Upper lobe of left lung (tissue), 6 donors: ENCODE measurements around the gene SLC25A21. TPM values are rescaled to one million over a fixed set of nuclear protein-coding genes. Genes with fewer than 3 reads are reported as not detected.

ENCODE experiments used
- ATAC-seq, 2 donors: fragments of 200-7000 bp; cut with Tn5 transposase; one replicate each; pipeline ENCODE4 v1.9.1; 2022; ENCODE audit warnings: mild to moderate bottlenecking in 2 of 2, moderate library complexity in 2 of 2; ENCODE audit not compliant: low FRiP score in 2 of 2
- DNase-seq, 2 donors: peaks; one replicate each; pipeline ENCODE4 v3.0.0-alpha.2; 2019 to 2020
- H3K27ac ChIP-seq, 4 donors: fragments of 200-600 bp; sonication (generic); one replicate each; pipeline ENCODE4 v1.5.1; 2016 to 2019
- H3K27me3 ChIP-seq, 4 donors: fragments of 200-600 bp; sonication (generic); one replicate each; pipeline ENCODE4 v1.5.1; 2017 to 2019
- H3K36me3 ChIP-seq, 4 donors: fragments of 200-600 bp; sonication (generic); one replicate each; pipeline ENCODE4 v1.5.1; 2016 to 2019
- H3K4me1 ChIP-seq, 4 donors: fragments of 200-600 bp; sonication (generic); one replicate each; pipeline ENCODE4 v1.5.1; 2018 to 2019
- H3K4me3 ChIP-seq, 4 donors: fragments of 200-600 bp; sonication (generic); one replicate each; pipeline ENCODE4 v1.5.1; 2017 to 2019; ENCODE audit warnings: mild to moderate bottlenecking in 2 of 4, moderate library complexity in 1 of 4
- H3K9me3 ChIP-seq, 4 donors: fragments of 200-600 bp; sonication (generic); one replicate each; pipeline ENCODE4 v1.5.1; 2018 to 2019
- CTCF ChIP-seq, 6 experiments: fragments of 450-650 bp in 4 of 6; fragments of 200-600 bp in 2 of 6; sonication (generic) in 2 of 6; IDR thresholded peaks; one replicate each; pipeline ENCODE4 v1.5.1; 2016 to 2019; ENCODE audit warnings: antibody characterized with exemption in 6 of 6
- EP300 ChIP-seq, 4 donors: sonication (generic); formaldehyde crosslinking; IDR thresholded peaks; one replicate each; pipeline ENCODE4 v1.5.1; 2017; ENCODE audit warnings: antibody characterized with exemption in 4 of 4, control low read depth in 2 of 4
- POLR2A ChIP-seq, 4 donors: fragments of 450-650 bp; IDR thresholded peaks; one replicate each; pipeline ENCODE4 v1.5.1; 2016 to 2017; ENCODE audit warnings: antibody characterized with exemption in 4 of 4, mild to moderate bottlenecking in 2 of 4
- POLR2AphosphoS5 ChIP-seq, 2 donors: sonication (generic); formaldehyde crosslinking; IDR thresholded peaks; one replicate each; pipeline ENCODE4 v1.5.1; 2017; ENCODE audit warnings: antibody characterized with exemption in 2 of 2
- WGBS, 2 donors: methylation state at CpG; one replicate each; pipeline ENCODE4 v1.1.5; 2017 to 2018; 5-methylcytosine and 5-hydroxymethylcytosine counted together
- total RNA-seq, 6 donors: library from RNA; depleted of rRNA in 4 of 6; stranded (reverse); fragments of >200 nt in 4 of 6; gene quantifications; one replicate each; pipeline versions ENCODE4 v1.1.0 to v1.2.1, GENCODE V29; 2016 to 2021
- donor health status: DM: no; HTN: no; CAD: no; lungs with moderate emphysema.
- donor health status: DM: no; HTN: yes; CAD: no; lungs with severe emphysema.

SLC25A21 gene
- total RNA-seq, 6 donors from 2014 or later, result 0.15 to 1.7 (median 0.30) TPM; not detected in 3

GRCh38 chr14:36672095-36672494 lies 500.3 kb downstream of the SLC25A21 start:
- peaks cover 0 to 5% (median 0%) of the 10 kb centered on the region in 4 donors for H3K27me3 ChIP-seq
- no peak overlapping the region for H3K27ac ChIP-seq
- H3K9me3 ChIP-seq, result no peaks in the 10 kb centered on the region
- H3K4me3 ChIP-seq, result no peak overlapping the region
- ATAC-seq (no peak), DNase-seq (no peak)
- WGBS, 2 donors, result 75 to 83% methylated on average over 4 of the region's 4 CpGs
- H3K4me1 ChIP-seq, result peaks cover 0 to under 1% (median 0%) of the 10 kb centered on the region in 4 donors
- H3K36me3 ChIP-seq, result no peaks in the 10 kb centered on the region
- TF ChIP-seq EP300 (IDR thresholded peaks at IDR 0.05), result no peak
- no peak for TF ChIP-seq CTCF (IDR thresholded peaks at IDR 0.05)

DNA sequence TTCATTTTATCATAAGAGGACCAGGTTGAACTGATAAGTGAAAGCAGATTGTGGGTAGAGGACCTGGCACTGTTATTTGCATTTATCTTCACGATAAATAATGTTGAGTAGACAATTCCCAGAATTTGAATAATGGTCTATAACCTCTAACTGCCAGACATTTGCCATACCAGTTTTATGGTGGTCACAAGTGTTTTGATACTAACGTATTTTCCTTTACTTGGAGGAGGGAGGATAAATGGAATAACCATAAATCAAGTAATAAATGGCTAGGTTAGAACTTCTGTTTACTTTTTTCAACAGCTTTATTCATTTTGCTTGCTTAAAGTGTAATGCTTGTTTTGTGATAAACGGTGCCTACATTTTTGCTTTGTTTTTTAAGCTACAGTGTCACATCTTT lies 501.3 kb downstream of the SLC25A21 start:
- Histone ChIP-seq H3K4me3 (no peak overlapping the region), H3K27me3 (peaks cover 0 to 15% (median 8%) of the 10 kb centered on the region in 4 donors), H3K9me3 (no peaks in the 10 kb centered on the region), H3K27ac (no peak overlapping the region), H3K4me1 (peaks cover 7 to 10% (median 8%) of the 10 kb centered on the region in 4 donors), H3K36me3 (no peaks in the 10 kb centered on the region)
- no peak for DNase-seq
- ATAC-seq, result no peak
- 65 to 71% methylated on average over 3 of the region's 3 CpGs for WGBS, 2 donors
- TF ChIP-seq EP300 (IDR thresholded peaks at IDR 0.05) (no peak), CTCF (IDR thresholded peaks at IDR 0.05) (no peak), POLR2AphosphoS5 (IDR thresholded peaks at IDR 0.05) (no peak), POLR2A (IDR thresholded peaks at IDR 0.05) (no peak)

DNA sequence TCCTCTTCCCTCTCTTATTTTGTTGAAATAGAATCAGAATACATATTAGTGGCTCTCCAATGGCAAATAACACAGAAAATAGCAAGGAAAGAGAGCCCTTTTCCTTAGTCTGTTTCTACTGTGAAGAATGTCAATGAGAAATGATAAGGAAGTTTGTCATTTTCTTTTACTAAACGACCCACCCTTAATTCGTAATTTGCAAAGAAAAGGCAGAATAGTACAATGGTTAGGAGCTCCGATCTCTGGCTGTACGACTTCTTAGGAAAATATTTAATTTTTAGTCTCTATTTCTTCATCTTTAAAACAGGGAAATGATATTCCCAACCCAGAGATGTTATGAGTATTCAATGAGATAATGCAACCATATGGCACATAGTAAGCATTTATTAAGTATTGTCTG lies 504.7 kb downstream of the SLC25A21 start:
- ATAC-seq (no peak), DNase-seq (no peak)
- Histone ChIP-seq H3K4me3 (no peak overlapping the region), H3K4me1 (peaks cover 15 to 30% (median 29%) of the 10 kb centered on the region in 4 donors), H3K36me3 (no peaks in the 10 kb centered on the region), H3K9me3 (no peaks in the 10 kb centered on the region), H3K27ac (no peak overlapping the region), H3K27me3 (peaks cover 0 to 46% (median 24%) of the 10 kb centered on the region in 4 donors)
- TF ChIP-seq POLR2A (IDR thresholded peaks at IDR 0.05) (no peak), POLR2AphosphoS5 (IDR thresholded peaks at IDR 0.05) (no peak), CTCF (IDR thresholded peaks at IDR 0.05) (no peak), EP300 (IDR thresholded peaks at IDR 0.05) (no peak)
- 27 to 31% methylated on average over 4 of the region's 4 CpGs for WGBS, 2 donors

- DNase-seq (peak in 1 of 2 donors; percentile 80), ATAC-seq (no peak)
- Histone ChIP-seq H3K4me3 (no peak overlapping the region), H3K9me3 (no peaks in the 10 kb centered on the region), H3K27ac (no peak overlapping the region), H3K27me3 (peaks cover 0 to 54% (median 32%) of the 10 kb centered on the region in 4 donors), H3K4me1 (peaks cover 26 to 41% (median 39%) of the 10 kb centered on the region in 4 donors), H3K36me3 (no peaks in the 10 kb centered on the region)
- TF ChIP-seq CTCF (IDR thresholded peaks at IDR 0.05) (no peak), POLR2AphosphoS5 (IDR thresholded peaks at IDR 0.05) (no peak), EP300 (IDR thresholded peaks at IDR 0.05) (no peak), POLR2A (IDR thresholded peaks at IDR 0.05) (no peak)
- WGBS, 2 donors, result 11 to 24% methylated on average over 23 to 36 of the region's 68 CpGs
Measured at GRCh38 chr14:36666416-36667206, 505.8 kb downstream of the SLC25A21 start.
